Stimulated activated naive CD4-positive, alpha-beta T cell (primary cell): ENCODE measurements around the gene SPOCK1.

Experiments used
- DNase-seq, 6 experiments: peaks; one replicate each; lab custom pipeline; 2025; lab: John Stamatoyannopoulos, UW

The SPOCK1 gene

DNA sequence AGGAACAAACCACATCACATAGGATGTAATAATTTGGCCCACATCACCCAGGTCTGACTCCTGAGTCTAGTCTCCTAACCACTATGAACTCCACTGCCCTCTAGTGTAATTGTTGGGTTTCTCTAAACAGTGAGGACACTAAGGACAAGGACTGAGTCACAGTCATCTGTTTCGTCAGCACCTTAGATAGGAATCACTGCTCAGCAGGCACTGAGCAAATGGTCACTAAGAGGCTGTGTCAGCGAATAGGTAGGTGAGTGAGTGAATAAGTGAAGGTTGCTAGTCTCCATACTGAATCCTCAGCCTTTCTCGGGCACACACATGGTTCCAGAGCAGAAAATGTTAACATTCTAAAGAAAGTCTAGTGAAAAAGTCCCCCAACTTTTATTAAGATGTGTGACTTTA, 278.6 kb downstream of the SPOCK1 start:
- DNase-seq: no peak

DNA sequence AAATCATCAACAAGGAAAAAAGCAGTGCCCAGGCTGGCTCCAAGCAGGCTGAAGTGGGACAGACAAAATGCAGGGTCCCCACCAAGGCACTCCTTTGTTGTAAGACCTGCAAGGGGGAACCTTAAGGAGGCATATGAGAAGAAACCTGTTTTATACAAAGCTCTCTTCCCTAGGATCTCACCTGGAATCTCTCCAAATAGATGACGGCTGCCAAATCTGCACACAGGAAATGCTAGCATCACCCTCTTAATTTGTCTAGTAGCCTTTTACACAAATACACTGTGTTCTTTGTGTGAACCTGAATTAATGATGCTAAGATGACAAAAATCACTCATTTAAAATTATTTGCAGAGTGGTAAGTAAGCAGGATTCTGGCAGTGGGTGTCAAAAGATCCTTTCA, 280.2 kb downstream of the SPOCK1 start:
- DNase-seq: no peak

DNA sequence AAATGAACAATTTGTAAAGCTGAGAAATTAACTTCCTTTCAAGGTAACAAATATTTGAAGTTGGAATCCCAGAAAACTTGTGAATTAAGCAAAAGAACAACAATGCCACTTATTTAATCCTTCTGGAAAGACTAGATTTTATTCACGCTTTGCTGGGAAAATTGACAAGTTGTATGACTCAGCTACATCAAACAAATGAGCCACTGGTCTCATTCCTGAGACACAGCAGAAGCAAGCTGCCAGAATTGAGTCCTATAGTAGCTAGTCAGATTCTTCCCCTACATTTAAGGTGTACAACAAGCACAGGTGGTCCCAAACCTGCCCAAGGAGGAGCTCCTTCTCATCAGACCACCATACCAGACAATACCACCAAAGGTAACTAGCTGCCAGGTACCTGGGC, 280.7 kb downstream of the SPOCK1 start:
- DNase-seq: no peak

DNA sequence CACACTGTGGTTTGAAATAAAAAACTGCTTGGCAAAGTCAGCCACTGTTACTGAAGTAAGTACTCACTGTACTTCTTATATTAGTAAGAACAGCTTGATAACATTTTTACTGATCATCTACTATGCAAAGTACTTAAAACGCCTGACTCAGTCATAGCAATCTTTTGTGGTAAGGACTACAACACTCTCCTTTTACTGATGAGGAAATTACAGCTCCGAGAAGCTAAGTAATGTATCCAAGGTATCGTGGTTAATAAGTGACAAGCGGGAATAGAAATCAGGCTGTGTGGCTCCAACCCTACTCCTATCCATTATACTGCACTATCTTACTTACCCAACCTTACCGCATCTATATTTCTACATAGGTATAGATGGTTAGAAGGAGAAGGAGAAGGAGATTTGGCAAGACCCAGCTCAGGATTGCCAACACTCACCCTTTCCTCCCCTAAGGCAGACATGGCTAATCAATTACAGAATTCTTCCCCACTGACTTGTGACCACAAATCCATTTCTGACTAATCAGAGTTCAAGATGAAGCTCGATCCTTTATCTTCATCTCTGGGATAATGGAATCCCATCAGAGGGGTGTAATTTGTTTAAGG, 281.4 kb downstream of the SPOCK1 start:
- no peak for DNase-seq

DNA sequence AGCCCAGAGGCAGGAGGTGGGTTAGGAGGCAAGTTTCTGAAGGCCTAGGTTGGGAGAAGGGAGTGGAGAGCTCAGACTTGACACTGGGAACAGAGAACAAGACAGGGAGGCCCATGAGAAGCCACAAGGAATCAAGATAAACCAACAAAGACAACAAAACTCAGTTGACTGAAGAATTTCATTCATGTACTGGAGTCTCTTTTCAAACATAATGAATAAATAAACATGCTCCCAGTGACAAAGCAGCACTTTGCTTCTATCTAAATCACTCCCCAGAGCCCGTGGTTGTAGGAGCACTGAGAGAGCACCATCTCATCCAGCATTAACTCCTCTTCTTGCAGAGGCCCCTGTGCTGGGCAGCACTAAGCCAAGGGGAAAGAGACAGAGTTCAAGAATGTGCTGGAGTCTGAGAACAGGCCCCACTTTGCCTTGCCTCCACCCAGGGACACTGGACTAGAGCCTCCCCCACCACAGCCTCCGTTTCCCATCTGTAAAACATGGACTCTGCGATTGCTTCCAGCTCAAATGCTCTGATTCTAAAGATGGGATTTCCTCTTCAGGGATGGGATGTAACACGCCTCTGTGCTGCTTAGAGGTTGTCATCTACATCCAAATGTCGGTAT, 282.0 kb downstream of the SPOCK1 start:
- DNase-seq: no peak

DNA sequence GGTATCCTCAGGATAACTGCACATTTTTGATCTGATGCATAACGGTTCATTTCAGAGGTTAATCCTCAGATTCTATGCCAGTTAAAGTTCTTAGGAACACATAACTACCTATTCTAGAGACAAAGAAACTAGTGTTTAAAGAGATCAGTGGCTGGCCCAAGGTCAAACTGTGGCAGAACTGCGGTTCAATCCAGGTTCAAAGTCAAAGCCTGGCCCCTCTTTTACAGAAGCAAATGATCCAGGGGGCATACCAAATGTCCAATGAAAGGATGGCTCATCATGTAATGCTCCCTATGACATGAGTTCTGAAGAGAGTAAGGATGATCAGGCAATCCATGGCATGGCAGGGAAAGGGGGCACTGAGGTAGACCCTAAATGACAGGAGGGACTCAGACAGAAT, 283.3 kb downstream of the SPOCK1 start:
- no peak for DNase-seq

DNA sequence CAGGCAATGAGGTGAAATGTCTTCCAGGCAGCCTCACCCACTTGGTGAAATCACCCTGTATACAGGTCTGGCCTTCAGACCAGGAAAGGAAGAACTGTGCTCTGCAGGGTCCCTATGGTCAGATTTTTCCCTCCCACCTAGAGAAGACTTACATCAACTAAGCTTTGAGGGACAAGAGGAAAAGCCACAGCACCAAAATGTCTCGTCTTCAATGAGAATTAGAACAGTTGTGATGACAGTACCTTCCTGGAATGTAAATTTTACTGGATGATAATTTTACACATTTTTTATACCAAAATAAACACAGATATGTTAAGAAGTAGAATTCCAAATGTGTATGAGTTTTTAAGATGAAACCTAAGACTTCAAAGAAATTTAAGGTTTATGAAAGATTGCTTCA, 283.9 kb downstream of the SPOCK1 start:
- no peak for DNase-seq

DNA sequence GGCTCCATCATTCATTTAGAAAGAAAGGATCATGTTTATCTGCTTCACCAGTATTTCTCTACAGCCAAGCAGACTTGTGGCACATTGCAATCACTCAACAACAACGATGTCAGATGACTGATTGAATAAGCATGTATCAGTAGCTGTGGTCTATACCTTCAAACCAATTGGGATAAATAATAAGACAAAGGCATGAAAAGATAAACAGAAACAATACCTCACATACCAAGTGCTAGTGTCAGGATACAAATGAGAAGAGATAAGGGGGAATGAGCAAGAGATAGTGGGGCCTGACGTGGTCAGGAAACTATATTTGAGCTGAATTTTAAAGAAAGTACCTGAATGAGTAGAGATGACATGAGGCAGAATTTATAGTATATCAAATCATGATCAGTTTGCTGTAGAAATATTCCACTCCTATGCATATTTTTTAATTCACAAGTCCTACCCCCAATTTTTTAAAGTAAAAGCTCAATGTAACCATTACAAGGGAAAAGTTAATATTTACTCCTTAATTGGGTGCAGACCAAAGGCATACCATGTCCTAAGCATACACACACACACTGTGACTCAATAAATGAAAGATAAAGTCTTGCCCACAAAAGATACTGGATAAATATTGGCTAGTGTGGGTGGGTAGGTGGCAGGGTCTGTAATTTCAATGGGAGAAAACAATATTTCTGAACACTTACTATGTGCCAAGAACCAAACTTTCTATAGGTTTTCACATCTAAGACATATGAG, 284.5 kb downstream of the SPOCK1 start:
- no peak for DNase-seq

DNA sequence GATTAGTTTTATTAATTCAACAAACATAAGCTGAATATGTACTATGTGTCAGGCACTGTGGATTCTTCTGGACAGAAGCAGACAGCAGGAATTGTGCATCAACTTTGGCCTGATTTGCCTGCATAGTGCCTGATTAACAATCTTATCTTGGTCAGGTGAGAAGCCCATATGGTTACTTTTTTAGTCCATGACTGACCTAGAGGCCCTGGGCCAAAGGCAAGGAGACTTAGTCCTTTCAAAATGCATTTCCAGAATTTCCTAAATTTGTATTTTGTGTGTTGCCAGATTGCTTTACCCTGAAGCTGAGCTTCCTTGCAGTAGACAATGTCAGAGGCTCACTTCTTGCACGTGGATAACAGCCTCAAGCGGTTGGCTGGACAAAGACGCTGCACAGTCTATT, 286.7 kb downstream of the SPOCK1 start:
- DNase-seq: no peak

DNA sequence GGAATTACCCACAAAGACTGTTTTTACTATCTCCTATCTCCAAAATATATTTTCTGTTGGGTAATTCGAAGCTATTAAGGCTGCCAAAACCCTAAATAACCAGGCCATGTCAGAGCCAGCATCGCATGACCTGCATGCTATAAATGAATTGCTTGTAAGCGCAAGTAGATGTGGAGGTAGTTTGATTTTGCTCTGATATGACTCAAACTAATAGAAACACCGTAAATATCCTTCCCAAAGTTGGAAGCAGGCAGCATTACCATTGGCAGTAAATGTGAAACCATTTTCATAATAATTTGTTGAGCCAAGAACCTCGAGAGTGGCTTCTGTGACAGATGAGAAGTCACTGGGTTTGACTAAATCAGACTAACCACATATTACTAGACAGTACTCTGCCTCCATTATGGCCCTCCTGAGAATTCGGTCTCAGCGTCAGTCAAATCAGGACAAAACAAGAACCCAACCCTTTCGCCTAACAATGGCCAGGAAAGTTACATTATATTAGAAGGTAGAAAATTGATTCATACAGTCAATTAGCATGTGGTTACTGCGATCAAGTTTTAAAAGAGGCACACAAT, 289.8 kb downstream of the SPOCK1 start:
- DNase-seq: no peak

DNA sequence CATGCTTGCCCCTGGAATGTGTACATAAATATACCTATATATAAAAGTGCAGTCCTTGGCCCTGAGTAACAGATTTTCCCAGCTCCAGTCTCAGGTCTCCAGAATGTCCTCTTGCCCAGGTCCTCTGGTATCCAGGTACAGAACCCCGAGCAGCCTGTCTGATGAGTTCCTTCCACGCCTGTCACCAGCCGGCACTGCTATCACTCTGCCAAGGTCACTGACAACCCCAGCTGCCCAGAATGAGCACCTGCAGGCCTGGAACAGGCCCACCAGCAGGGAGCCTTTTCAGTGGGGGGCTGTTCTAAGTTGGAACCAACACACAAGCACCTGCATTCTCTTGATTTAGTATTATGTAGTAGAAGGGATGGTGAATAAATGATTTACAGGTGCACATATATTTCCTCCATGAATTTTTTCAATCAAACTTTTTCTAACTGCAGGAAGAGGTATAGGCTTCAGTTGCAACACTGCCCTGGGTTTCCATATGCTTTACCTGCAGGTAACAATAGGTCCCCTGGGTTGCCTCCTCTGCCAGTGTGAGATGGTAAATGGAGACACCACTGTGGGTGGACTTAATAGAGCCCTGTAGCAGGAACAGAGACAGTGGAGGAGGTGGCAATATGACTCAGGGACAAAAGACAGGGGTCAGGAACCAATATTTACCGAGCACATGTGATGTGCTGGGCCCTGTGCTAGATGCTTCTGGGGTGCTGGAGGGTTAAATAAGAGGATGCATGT, 291.9 kb downstream of the SPOCK1 start:
- no peak for DNase-seq

DNA sequence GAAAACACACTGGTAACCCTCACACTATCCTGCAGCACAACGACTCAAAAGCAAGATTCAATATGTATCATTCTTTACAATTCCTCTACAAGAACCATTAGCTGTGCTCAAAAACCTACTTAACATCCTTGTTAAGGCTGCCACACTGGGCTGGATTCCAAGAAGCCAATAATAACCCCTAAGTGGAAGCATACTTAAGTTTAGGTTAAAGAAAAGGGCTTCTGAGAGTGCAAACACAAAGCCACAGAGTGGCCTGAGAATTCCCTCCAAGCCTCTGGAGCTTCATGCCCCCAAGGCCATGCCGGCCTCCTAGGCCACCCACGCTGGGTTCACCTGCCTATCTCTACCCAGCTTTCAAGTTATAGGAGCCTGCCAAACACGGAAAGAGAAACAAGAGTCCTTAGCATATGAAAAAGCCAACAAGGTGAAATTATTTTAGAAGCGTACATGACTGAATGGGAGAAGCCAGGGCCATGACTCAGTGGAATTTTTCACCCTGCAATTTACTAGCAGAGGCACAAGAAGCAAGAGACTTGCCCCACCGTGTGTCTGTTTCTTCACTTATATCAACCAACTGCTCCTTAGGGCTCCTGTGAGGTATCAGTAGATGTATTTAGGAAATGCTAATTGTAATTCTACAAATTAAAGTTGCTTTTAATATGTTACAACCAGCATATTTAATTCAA, 293.0 kb downstream of the SPOCK1 start:
- no peak for DNase-seq

DNA sequence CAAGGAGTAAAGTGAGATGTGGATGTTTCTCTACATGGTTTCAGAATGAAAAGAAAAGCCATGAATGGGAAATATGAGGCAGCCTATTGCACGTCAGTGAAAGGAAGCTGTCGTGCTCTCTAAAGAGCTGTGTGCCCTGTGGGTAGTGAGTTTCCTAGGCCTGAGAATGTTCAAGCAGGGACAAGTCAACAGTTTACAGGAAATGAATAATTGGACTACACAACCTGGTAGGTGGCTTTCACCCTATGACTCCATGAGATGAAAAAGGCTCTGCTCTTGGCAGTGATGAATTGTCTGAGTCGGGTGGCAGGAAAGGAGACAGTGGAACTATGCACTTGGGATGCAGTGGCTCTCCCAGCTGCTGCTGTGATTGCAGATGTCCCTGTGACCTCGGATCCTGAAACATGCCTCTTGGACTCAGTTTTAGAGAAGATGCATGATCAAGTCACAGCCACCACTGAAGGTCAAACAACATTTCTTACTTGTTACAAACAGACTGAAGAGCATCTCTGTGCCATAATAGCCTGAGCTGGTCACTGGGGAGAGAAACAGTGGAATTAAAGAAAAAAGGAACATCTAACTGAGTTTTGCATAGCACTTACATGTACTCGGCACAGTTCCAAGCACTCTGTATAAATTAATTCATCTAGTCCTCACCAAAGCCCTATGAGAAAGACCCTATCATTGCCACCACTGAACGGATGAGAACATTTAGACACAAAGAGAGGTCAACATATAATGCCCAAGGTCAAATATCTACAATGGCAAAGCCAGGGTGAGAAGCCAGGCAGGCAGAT, 293.7 kb downstream of the SPOCK1 start:
- no peak for DNase-seq

DNA sequence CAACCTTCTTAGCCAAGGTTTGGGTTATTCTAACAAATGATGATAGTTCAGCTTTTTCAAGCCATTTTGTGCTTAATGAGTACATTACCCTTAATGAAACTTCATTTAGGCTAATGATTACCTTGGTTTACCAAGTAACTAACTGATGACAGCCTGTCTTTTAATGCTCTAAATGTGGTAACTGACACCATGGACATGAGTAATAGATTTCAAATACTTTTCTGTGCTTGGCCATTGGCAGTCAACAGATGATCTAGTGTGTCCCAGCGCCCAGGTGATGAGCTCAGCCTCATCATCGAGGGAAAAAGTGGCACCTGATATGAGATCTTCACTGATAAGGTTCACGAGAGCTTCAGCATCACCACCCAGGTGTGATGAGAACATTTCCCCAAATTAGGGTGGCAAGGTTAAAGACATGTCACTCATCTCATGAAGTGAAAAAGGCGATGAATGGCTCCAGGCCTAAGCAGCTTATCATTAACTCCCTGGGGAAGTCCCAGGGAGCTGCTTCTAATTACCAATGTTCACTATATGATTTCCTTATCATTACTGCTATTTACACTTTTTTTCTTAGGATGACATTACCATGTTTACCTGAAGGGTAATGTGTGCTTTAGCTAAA, 296.0 kb downstream of the SPOCK1 start:
- DNase-seq: no peak

DNA sequence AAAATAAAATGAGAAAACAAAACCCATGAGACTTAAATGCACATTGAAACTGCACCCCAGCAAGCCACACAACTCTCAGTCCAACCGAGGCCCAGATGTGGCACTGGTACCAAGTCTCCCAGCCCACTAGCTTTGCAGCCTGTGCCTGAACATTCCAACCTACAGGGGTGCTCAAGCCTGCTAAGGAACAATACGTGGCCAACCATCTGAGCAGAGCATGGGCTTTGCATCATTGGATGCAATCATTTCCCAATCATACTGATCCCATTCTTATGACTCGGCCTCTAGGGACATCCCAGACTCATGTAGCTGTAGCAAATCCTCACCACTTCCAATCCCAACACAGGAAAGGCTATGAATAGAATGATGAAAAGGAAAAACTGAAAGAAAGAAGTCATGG, 297.2 kb downstream of the SPOCK1 start:
- no peak for DNase-seq

DNA sequence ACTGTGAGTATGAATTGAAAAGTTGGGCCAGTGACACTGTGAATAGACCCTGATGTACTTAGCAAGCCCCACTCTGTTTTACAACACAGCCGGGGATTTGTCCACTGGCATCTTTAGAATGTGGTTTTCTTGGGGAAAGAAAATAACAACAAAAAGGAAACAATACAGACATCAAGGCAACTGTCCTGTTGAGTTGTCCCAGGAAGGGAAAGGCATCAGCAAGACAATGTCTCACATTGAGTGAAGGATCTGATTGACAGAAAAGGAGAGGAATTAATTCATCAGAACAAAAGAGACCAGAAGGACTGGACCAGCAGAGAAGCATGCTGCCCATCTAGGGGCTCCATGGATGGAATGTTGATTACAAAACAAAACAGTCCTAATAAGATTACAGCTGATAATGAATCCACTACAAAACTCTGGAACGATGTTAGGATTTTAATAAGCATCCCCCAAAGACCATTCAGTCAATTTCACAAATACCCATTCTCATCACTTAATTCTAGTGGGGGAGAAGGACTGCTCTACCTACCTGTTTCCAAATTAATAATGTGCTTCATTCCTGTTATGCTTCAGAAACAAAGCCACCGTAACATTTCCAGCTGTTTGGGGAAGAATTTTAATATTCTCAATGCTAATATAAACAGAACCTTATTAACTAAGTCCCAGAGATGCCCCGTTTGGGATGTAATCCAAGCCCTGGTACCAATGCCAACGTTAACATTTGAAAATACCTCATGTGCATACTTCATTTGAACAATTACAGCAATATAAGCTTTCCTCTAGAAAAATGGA, 298.0 kb downstream of the SPOCK1 start:
- no peak for DNase-seq

DNA sequence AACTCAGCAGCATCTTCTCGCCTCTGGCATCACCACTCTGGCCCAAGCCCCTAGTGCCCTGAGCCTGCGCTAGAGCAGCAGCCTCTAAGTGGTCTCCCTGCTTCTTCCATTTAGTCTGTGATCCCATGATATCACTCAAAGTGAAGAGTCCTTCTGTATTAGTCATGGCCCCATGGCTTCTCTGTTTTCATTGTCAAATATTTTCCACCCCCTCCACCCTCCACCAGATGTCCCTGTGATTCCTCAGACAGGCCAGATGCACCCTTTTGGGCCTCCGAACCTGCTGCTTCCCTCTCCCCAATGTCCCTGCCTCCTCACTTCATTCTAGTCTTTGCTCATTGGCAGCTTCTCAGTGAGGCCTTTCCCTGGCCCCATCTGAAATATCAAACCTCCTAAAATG, 299.2 kb downstream of the SPOCK1 start:
- no peak for DNase-seq

DNA sequence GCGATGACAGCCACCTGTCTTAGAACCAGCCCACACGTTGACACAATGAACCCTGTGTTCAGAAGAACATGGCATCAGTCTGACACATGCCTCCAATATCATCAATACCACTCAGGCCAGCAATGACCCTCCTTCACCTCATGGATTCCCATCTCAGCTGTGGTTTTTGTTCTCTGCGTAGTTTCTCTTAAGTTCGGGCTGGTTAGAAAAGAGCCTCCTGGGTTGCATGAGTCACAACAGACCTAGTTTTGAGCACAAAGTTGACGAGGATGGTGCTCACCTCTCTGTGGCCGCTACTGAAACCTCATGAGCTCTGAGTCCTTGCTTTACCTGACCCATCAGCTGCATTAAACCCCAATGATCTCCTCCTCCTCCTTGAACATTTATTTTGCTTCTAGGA, 299.9 kb downstream of the SPOCK1 start:
- DNase-seq: no peak

DNA sequence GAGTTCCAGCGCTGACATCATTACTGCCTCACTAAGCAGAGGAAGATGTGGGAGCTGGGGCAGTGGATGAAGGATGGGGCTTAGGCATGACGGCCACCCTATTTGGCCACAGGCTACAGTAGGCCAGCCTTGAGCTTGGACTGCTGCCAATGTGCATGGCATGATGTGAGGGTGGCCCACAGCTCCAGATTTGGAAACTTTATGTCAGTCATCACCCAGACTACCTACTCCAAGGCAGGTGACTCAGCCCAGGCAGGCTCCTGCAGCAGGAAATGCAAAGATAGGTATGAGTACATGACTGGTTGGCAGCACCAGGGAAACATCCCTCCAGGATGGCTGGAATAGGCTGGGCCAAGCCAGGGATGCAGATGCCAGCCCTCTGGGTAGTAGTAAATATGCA, 303.6 kb downstream of the SPOCK1 start:
- DNase-seq: no peak

DNA sequence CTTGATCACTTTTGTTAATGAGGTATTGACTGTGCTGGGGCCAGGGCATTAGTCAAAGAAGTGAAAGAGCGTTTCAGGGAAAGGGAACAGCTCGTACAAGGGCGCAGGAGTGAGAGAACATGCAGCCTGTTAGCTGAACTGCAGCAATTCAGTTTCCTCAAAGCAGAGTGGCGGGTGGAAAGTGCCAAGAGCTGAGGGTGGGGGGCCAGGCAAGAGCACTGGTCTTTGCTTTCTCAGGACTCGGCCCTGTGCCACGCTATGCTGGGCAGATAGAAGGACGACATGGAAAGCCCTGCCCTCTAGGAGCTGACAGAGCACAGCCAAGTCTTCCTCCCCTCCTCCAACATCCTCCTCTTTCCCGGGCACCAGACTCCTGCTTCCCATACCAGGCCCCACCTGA, 304.8 kb downstream of the SPOCK1 start:
- no peak for DNase-seq
